ENCODE measurements around the gene B3GALNT1.

- TF ChIP-seq CTCF (IDR thresholded peaks at IDR 0.05): no peak
- TF ChIP-seq EZH2phosphoT487 (IDR thresholded peaks at IDR 0.05): no peak
Measured at GRCh38 chr3:161093895-161094294, 11.3 kb downstream of the B3GALNT1 start.

All from neural progenitor cell (in vitro differentiated cells).